Upper lobe of left lung (tissue), 4 donors: ENCODE measurements around the gene XIRP1.

Experiments
- POLR2A ChIP-seq, 4 donors: fragments of 450-650 bp; IDR thresholded peaks; one replicate each; pipeline ENCODE4 v1.5.1; 2016 to 2017; ENCODE audit warnings: antibody characterized with exemption in 4 of 4, mild to moderate bottlenecking in 2 of 4
- POLR2AphosphoS5 ChIP-seq, 2 donors: sonication (generic); formaldehyde crosslinking; IDR thresholded peaks; one replicate each; pipeline ENCODE4 v1.5.1; 2017; ENCODE audit warnings: antibody characterized with exemption in 2 of 2

GRCh38 chr3:39143051-39143885 is 49.1 kb downstream of the XIRP1 start:
- TF ChIP-seq POLR2A (IDR thresholded peaks at IDR 0.05) = no peak
- TF ChIP-seq POLR2AphosphoS5 (IDR thresholded peaks at IDR 0.05) = no peak
